HG03039 (cell line): Measurements from ENCODE around the gene UXT.
"Not testable (repeated sequence)": the region's sequence is repeated elsewhere in the genome, so short reads cannot be mapped to it uniquely, and the experiment has no call there.

Experiments
- ATAC-seq: cut with Tn5 transposase; IDR thresholded peaks from one replicate; pipeline ENCODE4 v1.9.1; 2021; ENCODE audit warnings: mild to moderate bottlenecking, moderate library complexity; ENCODE audit not compliant: unreplicated experiment

UXT gene

GRCh38 chrX:47618923-47619485 lies 40.0 kb downstream of the UXT start:
- no peak for ATAC-seq

- ATAC-seq, result no peak
These were observed 44.4 kb downstream of the UXT start for GRCh38 chrX:47614618-47615017.

GRCh38 chrX:47613082-47613481 lies 45.9 kb downstream of the UXT start:
- ATAC-seq, result no peak

DNA sequence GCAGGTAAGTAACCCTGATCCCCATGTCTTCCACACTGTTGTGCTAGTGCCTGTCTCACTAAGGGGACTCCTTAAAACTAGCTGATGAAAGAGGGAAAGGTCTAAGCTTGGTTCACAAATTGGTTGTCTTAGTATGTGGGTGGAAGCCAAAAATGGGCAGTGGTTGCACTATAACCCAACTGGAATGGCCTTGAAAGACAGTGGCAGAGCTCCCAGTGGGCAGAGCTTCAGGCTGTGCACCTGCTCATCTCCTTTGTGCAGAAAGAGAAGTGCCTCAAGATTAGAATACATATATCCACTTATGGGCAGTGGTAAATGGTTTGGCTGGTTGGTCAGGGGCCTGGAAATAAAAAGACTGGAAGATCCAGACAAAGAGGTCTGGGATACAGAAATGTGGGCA lies 46.6 kb downstream of the UXT start:
- ATAC-seq, result no peak

DNA sequence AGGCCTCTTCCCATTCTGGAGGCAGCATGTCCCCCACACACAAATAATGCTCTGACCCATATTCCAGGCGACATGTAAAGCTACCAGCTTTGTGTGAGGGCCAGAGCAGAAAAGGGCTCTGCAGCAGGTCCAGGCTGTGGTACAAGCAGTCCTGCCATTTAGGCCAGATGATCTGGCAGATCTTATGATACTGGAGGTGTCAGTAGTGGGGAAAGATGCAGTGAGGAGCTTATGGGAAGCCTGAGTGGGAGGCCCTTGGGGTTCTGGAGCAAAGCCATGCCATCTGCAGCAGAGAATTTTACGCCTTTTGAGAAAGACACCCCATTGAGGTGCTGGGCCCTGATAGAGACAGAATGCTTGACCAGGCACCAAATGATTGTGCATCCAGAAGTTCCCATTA lies 47.1 kb downstream of the UXT start:
- no peak for ATAC-seq

DNA sequence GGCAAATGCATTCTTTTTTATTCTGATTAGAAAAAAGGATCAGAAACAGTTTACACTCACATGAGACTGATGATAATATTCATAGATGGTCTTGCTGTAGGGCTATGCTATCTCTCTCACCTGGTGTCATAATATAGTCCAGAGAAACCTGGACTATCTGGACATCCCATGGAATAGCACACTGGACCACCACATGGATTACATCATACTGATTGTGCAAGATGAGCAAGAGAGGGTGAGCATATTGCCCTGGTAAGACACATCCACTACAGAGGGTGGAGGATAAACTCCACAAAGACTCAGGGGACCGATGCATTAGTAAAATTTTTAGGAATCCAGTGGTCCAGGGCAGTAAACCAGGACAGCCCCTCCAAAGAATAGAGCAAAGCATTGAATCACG lies 47.5 kb downstream of the UXT start:
- no peak for ATAC-seq

DNA sequence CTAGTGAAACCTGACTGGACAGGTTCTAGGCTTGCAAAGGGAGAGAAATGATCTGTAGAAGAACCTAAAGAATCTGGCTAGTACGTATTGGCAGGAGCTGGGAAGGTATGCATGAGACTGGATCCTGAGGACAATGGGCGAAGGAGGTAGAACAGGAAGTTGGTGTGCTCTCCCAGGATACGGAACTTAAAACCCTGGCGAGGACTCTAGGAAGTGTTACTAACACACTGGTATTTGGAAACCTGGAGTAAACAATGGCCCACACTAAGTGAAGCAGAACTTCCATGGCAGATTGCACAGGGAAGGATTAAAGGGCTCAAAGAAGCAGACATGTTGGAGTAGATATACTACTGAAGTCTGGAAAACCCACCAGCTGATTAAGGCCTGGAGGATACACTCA lies 48.5 kb downstream of the UXT start:
- ATAC-seq, result no peak

GRCh38 chrX:47608130-47608810 lies 50.7 kb downstream of the UXT start:
- no peak for ATAC-seq

- ATAC-seq, result no peak
These were observed 51.9 kb downstream of the UXT start for GRCh38 chrX:47607091-47607490.

- ATAC-seq, result no peak
These were observed 54.0 kb downstream of the UXT start for GRCh38 chrX:47605024-47605423.

- not testable (repeated sequence) for ATAC-seq
These were observed 55.9 kb downstream of the UXT start for GRCh38 chrX:47603125-47603524.
